Left lung (tissue), 10 donors: ENCODE data around the gene HOTAIR. TPM values are rescaled to one million over a fixed set of nuclear protein-coding genes. Genes with fewer than 3 reads are reported as not detected.
A peak's percentile ranks its signal among the peaks of the same experiment; 100 is the strongest.

Experiments
- ATAC-seq: fragments of 200-7000 bp; cut with Tn5 transposase; one replicate; pipeline ENCODE4 v1.9.1; 2020; ENCODE audit warnings: moderate library complexity
- DNase-seq, 4 donors: peaks; one replicate each; pipeline ENCODE4 v3.0.0-alpha.2; 2013 to 2020
- H3K27ac ChIP-seq, 2 donors: fragments of 200-600 bp; sonication (generic) in 1 of 2; one replicate each; pipeline versions ENCODE4 v1.5.0 to v1.8.0; 2020 to 2021
- H3K27me3 ChIP-seq, 2 donors: fragments of 200-600 bp; sonication (generic) in 1 of 2; one replicate each; pipeline versions ENCODE4 v1.5.0 to v1.8.0; 2020 to 2021
- H3K36me3 ChIP-seq, 2 donors: fragments of 200-600 bp; sonication (generic) in 1 of 2; one replicate each; pipeline versions ENCODE4 v1.5.0 to v1.8.0; 2020 to 2021
- H3K4me1 ChIP-seq, 2 donors: fragments of 200-600 bp; one replicate each; pipeline ENCODE4 v1.8.0; 2021
- H3K4me3 ChIP-seq, 2 donors: fragments of 200-600 bp; sonication (generic) in 1 of 2; one replicate each; pipeline versions ENCODE4 v1.5.0 to v1.8.0; 2020 to 2021; ENCODE audit warnings: mild to moderate bottlenecking in 1 of 2
- H3K9me3 ChIP-seq, 2 donors: fragments of 200-600 bp; sonication (generic) in 1 of 2; one replicate each; pipeline versions ENCODE4 v1.5.0 to v1.8.0; 2020 to 2021
- CTCF ChIP-seq, 2 donors: fragments of 200-600 bp; sonication (generic) in 1 of 2; IDR thresholded peaks; one replicate each; pipeline versions ENCODE4 v1.5.0 to v1.8.0; 2021; ENCODE audit warnings: antibody characterized with exemption in 2 of 2
- intact Hi-C, 2 donors: fragments of 100-400 bp; cut with DNase I; formaldehyde crosslinking; loops; one replicate each; pipeline versions ENCODE4 v1.11.2 to v1.14.2; 2022
- polyA plus RNA-seq, 6 donors: library from polyadenylated mRNA; unstranded; fragments of 120-200 nt; gene quantifications; one replicate each; pipeline ENCODE4 v1.2.1, GENCODE V29; 2013; ENCODE audit not compliant: insufficient read length in 6 of 6
- total RNA-seq, 2 donors: library from RNA; stranded (reverse); fragmentation: NEBNext Ultra II Directional; extraction: Animal tissue kit (Norgen Biotek cat#: 25700); gene quantifications; one replicate each; pipeline ENCODE4 v1.2.1, GENCODE V29; 2021
- donor health status: DM: no; HTN: yes; CAD: no.
- donor health status: DM: no; HTN: no; CAD: no.

Gene HOTAIR
- total and polyA plus RNA-seq, 8 donors = not detected

- Histone ChIP-seq H3K4me1 (peaks cover 0 to 7% of the 10 kb centered on the region in 2 donors), H3K9me3 (no peaks in the 10 kb centered on the region), H3K27ac (no peak overlapping the region), H3K27me3 (peaks cover 99 to 100% of the 10 kb centered on the region in 2 donors), H3K36me3 (no peaks in the 10 kb centered on the region), H3K4me3 (no peak overlapping the region)
- peak in 1 of 4 donors; percentile 74 for DNase-seq
- intact Hi-C loops = no loop called here
- no peak for TF ChIP-seq CTCF (IDR thresholded peaks at IDR 0.05)
- no peak for ATAC-seq
These were observed 23.8 kb downstream of the HOTAIR start for GRCh38 chr12:53950789-53951576.

GRCh38 chr12:53950437-53950773 is 24.3 kb downstream of the HOTAIR start:
- Histone ChIP-seq H3K9me3 (no peaks in the 10 kb centered on the region), H3K27me3 (peaks cover 99 to 100% of the 10 kb centered on the region in 2 donors), H3K4me3 (no peak overlapping the region), H3K4me1 (peaks cover 0 to 7% of the 10 kb centered on the region in 2 donors), H3K36me3 (no peaks in the 10 kb centered on the region), H3K27ac (no peak overlapping the region)
- TF ChIP-seq CTCF (IDR thresholded peaks at IDR 0.05) = no peak
- ATAC-seq (no peak), DNase-seq (no peak)
- intact Hi-C loops = no loop called here

GRCh38 chr12:53949631-53950436 is 24.9 kb downstream of the HOTAIR start:
- DNase-seq (peak in 1 of 4 donors; percentile 69), ATAC-seq (no peak)
- no peak overlapping the region for H3K4me3 ChIP-seq
- peaks cover 0 to 7% of the 10 kb centered on the region in 2 donors for H3K4me1 ChIP-seq
- peaks cover 99 to 100% of the 10 kb centered on the region in 2 donors for H3K27me3 ChIP-seq
- no peak for TF ChIP-seq CTCF (IDR thresholded peaks at IDR 0.05)
- H3K27ac ChIP-seq = no peak overlapping the region
- H3K36me3 ChIP-seq = no peaks in the 10 kb centered on the region
- intact Hi-C loops = no loop called here
- no peaks in the 10 kb centered on the region for H3K9me3 ChIP-seq

- peaks cover 99 to 100% of the 10 kb centered on the region in 2 donors for H3K27me3 ChIP-seq
These were observed 25.8 kb downstream of the HOTAIR start for GRCh38 chr12:53948650-53949593.

More at GRCh38 chr12:53948650-53949593, 25.8 kb downstream of the HOTAIR start:
- DNase-seq (no peak), ATAC-seq (no peak)
- Histone ChIP-seq H3K27ac (no peak overlapping the region), H3K9me3 (no peaks in the 10 kb centered on the region), H3K4me1 (peaks cover 0 to 7% of the 10 kb centered on the region in 2 donors), H3K36me3 (no peaks in the 10 kb centered on the region), H3K4me3 (no peak overlapping the region)
- no peak for TF ChIP-seq CTCF (IDR thresholded peaks at IDR 0.05)
- intact Hi-C loops = no loop called here
